Astrocyte of the cerebellum (primary cell): ENCODE measurements around the gene TNFAIP2.

Source experiments
- DNase-seq: peaks from one replicate; pipeline ENCODE4 v3.0.0-alpha.2; 2011; ENCODE audit warnings: low read depth
- H3K4me3 ChIP-seq: 2 replicates; pipeline ENCODE4 v1.5.1; 2011; ENCODE audit warnings: mild to moderate bottlenecking, low read depth, low read length, moderate library complexity
- in situ Hi-C: cut with HindIII; loops from 2 replicates; pipeline ENCODE4 v1.10.0; 2017; ENCODE audit warnings: low sequenced_read_pairs
- TF ChIP-seq, protein P1 (sequence below): IDR thresholded peaks from 2 replicates; pipeline ENCODE4 v1.5.1; 2012; ENCODE audit warnings: low read length, low read depth, moderate library complexity, mild to moderate bottlenecking; ENCODE audit errors: missing control alignments

TNFAIP2 gene

DNA sequence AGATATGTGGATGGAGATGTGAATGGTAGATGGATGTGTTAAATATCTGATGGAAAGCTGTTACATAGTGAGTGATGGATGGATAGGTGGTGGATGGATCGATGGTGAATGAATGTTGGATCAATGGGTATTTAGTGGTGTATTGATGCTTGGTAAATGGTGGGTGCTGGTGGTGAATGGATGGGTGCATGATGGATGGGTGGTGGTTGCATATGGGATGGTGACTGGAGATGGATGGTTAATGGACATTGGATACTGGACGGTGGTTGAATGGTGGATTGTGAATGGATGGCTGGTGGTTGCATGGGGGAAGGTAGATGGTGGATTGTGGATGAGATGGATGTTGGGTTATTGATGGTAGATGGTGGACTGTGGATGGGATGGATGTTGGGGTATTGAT lies 41.3 kb upstream of the TNFAIP2 start:
- no peak for DNase-seq
- H3K4me3 ChIP-seq = no peak overlapping the region
- in situ Hi-C loops = no loop called here
- TF ChIP-seq, protein P1, sequence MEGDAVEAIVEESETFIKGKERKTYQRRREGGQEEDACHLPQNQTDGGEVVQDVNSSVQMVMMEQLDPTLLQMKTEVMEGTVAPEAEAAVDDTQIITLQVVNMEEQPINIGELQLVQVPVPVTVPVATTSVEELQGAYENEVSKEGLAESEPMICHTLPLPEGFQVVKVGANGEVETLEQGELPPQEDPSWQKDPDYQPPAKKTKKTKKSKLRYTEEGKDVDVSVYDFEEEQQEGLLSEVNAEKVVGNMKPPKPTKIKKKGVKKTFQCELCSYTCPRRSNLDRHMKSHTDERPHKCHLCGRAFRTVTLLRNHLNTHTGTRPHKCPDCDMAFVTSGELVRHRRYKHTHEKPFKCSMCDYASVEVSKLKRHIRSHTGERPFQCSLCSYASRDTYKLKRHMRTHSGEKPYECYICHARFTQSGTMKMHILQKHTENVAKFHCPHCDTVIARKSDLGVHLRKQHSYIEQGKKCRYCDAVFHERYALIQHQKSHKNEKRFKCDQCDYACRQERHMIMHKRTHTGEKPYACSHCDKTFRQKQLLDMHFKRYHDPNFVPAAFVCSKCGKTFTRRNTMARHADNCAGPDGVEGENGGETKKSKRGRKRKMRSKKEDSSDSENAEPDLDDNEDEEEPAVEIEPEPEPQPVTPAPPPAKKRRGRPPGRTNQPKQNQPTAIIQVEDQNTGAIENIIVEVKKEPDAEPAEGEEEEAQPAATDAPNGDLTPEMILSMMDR = no peak

DNA sequence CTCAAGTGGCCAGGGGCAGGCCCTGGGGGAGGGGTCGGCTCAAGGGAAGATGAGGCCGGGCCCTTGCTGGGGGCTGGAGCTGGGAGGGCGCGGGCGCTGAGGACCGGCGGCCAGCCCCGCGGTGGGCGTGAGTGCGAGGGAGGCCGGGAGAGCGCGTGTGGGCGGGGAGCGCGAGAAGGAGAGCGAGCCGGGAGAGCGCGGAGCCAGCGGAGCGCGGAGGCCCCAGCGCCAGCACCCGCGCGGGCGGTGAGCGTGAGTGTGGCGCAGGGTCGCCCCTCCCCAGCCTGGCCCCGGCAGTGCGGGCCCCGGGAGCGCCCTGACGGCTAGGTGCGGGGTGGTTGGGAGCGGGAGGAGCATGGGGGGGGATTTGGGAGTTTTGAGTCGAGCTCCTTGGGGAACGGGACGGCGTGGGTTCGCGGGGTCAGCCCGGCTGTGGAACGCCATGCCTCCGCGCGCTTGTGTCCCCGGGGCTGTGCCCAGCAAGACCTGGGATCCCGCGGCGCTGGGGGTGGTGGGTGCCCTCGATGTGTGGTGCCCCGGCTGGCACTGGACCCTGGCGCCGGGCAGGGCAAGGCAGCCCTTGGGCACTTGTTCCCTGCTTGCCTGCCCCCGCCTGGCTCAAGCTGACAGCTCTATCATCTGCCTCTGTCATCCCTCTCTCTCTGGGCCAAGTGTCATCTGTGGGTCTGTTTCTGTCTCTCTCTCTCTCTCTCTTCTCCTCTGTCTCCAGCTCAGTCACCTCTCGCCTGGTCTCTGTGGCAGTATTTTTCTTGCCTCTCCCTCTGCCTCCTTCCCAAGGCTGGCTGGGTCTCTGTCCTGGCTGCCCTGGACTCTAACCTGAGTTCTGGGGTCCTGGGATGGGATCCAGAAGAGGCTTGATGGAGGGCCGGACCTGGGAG lies 39.0 kb upstream of the TNFAIP2 start, which contains the start of gene LBHD2:
Gene LBHD2 (plus strand): TSS at position 190 of the 899 bp plus-strand sequence. CDS start 1,803 bp downstream, outside the sequence.
- TF ChIP-seq, protein P1 = no peak
- DNase-seq = no peak
- H3K4me3 ChIP-seq = no peak within 1 kb of the TSS
- in situ Hi-C loops = no loop called here

DNA sequence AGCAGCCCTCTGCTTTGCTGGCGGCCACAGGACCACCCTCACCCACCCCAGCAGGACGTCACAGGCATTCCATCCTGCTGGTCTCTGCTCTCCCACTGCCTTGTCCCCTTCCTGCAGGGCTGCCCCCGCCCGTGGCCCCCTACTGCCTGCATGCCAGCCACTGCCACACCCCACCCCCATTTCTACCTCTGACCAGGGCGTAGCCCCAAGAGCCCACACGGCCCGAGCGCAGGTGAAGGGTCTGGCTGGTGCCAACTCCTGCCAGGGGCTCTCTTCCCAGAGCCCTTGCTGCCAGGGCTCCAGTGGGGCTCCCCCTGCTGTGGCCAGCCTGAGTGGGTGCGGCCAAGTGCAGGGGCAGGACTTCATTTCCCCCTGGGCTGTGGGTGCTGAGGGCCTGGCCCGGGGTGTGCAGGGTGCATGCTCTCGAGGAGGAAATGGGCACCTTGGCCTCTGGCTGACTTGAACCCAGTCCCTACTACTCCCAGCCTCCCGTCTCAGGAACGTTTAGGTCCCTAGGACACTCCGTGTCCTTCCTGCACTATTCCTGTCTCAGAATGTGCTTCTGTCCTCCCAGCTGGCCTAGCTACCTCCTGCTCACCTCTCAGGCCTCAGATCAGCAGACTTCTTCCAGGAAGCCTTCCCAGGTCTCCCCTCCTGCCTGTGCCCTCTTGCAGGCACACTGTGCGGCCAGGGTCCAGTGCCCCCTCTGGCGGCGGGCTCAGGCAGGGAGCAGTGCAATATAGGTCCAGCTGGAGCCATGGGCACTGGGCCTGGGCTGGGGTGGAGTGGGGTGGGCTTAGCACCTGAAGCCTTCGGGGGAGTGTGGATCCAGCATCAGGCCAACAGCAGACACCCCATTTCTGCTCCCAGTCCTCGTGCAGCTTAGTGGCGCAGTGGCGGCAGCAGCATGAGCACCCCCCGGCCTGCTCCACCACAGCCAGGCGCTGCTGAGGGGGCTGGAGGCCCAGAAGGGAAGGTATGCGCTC lies 37.9 kb upstream of the TNFAIP2 start:
- no peak for DNase-seq
- in situ Hi-C loops = no loop called here
- H3K4me3 ChIP-seq = no peak overlapping the region
- TF ChIP-seq, protein P1 = peak; percentile 31

DNA sequence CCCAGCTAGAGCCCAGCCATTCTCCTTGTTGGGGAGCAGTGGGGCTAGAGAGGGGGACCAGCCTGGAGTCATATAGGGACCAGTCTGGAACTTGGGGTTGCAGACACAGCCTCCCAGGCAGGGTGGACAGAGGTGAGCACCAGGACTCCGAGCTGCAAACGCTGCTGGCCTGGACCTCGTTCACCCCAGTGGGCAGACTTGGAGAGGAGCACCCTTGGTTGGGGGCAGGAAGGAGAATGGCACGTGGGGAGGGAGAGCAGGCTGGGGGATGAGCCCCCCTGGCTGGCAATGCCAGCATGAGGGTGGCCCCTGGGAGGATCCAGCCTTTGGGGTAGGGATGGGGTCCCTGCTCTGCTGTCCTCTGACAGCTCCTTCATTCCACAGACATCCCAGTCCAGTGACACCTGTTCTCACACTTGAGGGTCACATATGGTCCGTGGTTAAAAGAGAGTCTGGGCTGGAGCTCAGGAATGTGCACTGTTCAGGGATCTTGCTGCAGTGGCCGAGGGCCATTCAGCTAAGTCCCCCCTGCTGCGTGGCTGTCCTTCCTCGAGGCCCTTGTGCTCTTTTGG lies 36.4 kb upstream of the TNFAIP2 start:
- H3K4me3 ChIP-seq = no peak overlapping the region
- no peak for DNase-seq
- in situ Hi-C loops = no loop called here
- TF ChIP-seq, protein P1 = no peak

DNA sequence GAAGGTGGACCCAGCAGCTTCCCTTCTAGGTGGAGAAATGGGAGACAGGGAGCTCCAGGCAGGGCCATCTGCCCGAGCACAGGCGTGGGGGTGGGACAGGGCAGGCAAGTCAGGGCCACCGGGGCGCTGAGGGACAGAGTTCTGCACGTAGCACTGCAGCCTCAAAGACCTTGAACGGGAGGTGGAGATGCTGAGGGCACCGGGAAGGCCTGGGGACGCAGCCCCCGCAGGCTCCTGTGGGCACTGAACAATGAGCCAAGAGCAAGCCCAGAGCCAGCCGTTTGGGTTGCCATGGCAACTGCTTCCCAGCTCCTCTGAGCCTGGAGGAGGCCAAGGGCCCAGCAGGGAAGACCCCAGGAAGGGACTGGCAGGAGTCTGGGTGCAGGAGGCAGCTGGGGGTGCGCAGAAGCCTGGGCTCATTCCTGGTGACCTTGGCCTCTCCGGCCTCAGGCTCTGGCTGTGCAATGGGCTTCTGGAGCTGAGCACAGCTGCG lies 35.9 kb upstream of the TNFAIP2 start:
- DNase-seq = no peak
- TF ChIP-seq, protein P1 = no peak
- in situ Hi-C loops = no loop called here
- H3K4me3 ChIP-seq = no peak overlapping the region

DNA sequence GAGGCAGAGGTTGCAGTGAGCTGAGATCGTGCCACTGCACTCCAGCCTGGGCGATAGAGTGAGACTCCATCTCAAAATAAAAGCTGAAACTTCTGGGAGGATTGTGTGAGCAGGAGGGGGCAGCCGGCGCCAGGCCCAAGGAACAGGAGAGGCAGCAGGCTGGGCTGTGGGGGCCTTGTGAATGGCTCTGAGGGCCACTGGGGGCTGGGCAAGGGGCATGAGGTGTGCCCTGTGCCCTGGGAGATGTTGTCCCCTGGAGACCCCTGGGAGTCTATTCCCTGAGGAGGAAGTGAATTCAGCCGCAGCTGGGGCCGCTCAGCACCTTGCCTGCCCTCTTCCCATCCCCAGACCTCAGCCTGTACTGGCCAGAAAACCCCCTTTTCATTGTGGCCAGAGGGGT lies 34.3 kb upstream of the TNFAIP2 start:
- no peak for DNase-seq
- in situ Hi-C loops = no loop called here
- TF ChIP-seq, protein P1 = no peak
- no peak overlapping the region for H3K4me3 ChIP-seq
